ENCODE results near the gene AGRN. TPM values are rescaled to one million over a fixed set of nuclear protein-coding genes. Genes with fewer than 3 reads are reported as not detected.

AGRN gene
- polyA plus RNA-seq, 3 donors: 0.06 to 4.7 (median 0.43) TPM

DNA sequence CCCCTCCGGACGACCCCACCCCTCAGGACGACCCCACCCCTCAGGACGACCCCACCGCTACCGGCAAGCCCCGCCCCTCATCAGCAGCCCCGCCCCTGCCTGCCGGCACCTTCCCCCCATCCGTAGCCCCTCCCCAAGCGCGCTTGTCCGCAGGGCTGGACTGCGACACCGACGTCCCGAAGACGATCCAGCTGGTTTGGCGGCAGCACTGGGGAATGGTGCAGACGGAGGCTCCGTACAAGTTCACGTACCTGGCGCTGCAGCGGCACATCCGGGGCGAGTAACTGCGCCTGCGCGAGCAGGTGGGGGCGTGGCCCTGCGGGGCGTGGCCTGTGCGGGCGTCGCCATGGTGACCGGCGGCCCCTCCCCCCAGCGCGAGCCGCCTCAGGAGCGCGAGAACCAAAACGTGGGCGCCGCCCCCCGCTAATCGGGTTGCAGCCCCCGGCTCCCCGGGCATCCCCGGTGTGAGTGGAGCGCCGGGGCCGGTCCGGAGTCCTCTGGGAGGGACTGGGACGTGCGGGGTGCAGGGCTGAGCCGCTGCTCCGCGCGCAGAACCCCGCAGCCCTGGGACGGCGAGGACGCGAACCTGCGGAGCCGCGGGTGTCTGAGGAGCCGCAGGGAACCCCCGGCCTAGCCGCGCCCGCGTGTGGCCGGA, 49.3 kb downstream of the AGRN start:
- H3K9ac ChIP-seq (ENCODE audit: insufficient read depth, low read length, poor library complexity, severe bottlenecking): peak overlapping the region; percentile 61
- peak overlapping the region in 1 of 7 donors; percentile 79 for H3K27ac Mint-ChIP-seq
- peaks cover 0 to 24% of the 10 kb centered on the region in 2 donors for H3K27me3 ChIP-seq (ENCODE audit: control insufficient read depth in 2 of 2, insufficient read depth in 2 of 2, low read length in 2 of 2)
- H3K79me2 ChIP-seq (ENCODE audit: insufficient read depth, low read length): no peaks in the 10 kb centered on the region
- peak overlapping the region; percentile 32 to 85 (median 53) for H3K4me3 ChIP-seq (replicated peaks in 1 of 3; ENCODE audit: low read depth in 2 of 3, low read length in 3 of 3)
- H3K36me3 Mint-ChIP-seq: no peaks in the 10 kb centered on the region
- TF ChIP-seq, protein P1, sequence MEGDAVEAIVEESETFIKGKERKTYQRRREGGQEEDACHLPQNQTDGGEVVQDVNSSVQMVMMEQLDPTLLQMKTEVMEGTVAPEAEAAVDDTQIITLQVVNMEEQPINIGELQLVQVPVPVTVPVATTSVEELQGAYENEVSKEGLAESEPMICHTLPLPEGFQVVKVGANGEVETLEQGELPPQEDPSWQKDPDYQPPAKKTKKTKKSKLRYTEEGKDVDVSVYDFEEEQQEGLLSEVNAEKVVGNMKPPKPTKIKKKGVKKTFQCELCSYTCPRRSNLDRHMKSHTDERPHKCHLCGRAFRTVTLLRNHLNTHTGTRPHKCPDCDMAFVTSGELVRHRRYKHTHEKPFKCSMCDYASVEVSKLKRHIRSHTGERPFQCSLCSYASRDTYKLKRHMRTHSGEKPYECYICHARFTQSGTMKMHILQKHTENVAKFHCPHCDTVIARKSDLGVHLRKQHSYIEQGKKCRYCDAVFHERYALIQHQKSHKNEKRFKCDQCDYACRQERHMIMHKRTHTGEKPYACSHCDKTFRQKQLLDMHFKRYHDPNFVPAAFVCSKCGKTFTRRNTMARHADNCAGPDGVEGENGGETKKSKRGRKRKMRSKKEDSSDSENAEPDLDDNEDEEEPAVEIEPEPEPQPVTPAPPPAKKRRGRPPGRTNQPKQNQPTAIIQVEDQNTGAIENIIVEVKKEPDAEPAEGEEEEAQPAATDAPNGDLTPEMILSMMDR (IDR thresholded peaks at IDR 0.05): no peak
- H3K4me2 ChIP-seq (replicated peaks; ENCODE audit: extremely low read depth, low read length, poor library complexity, severe bottlenecking): peak overlapping the region; percentile 78
- H3K27ac ChIP-seq (ENCODE audit: low read depth in 1 of 2, low read length in 2 of 2): peak overlapping the region in 1 of 2 donors; percentile 76
- H3K4me1 Mint-ChIP-seq: peaks cover 7% of the 10 kb centered on the region
- H4K20me1 ChIP-seq (ENCODE audit: insufficient read depth, low read length): no peaks in the 10 kb centered on the region
- no peaks in the 10 kb centered on the region for H3K36me3 ChIP-seq (replicated peaks in 1 of 2; ENCODE audit: control insufficient read depth in 1 of 2, insufficient read depth in 2 of 2, low read length in 2 of 2)
- peak overlapping the region; percentile 70 to 79 for H3K4me3 Mint-ChIP-seq
- intact Hi-C loops (cut with micrococcal nuclease): loop anchor here in 1 of 2 donors (5.0 to 10.0 kb wide), 2 partner anchors 37 to 84 kb away; partner anchors contain the start of gene PERM1
- peaks cover 8 to 19% of the 10 kb centered on the region in 2 donors for H3K4me1 ChIP-seq (ENCODE audit: control insufficient read depth in 1 of 2, insufficient read depth in 2 of 2, low read length in 2 of 2)
- peak; percentile 61 to 74 (median 63) for DNase-seq
- H3K9me3 Mint-ChIP-seq: peaks cover 0 to 4% (median 0%) of the 10 kb centered on the region in 7 donors
- 2% methylated on average over 67 of the region's 75 CpGs for WGBS (ENCODE audit: insufficient coverage)
- peaks cover 21 to 56% (median 32%) of the 10 kb centered on the region in 3 donors for H3K27me3 Mint-ChIP-seq (ENCODE audit: low read depth in 3 of 3)
- H2AFZ ChIP-seq (ENCODE audit: insufficient read depth, low read depth, low read length, poor library complexity, severe bottlenecking): peak overlapping the region; percentile 86
- no peaks in the 10 kb centered on the region for H3K9me3 ChIP-seq (replicated peaks in 1 of 2; ENCODE audit: control insufficient read depth in 1 of 2, insufficient read depth in 1 of 2, low read length in 2 of 2)

DNA sequence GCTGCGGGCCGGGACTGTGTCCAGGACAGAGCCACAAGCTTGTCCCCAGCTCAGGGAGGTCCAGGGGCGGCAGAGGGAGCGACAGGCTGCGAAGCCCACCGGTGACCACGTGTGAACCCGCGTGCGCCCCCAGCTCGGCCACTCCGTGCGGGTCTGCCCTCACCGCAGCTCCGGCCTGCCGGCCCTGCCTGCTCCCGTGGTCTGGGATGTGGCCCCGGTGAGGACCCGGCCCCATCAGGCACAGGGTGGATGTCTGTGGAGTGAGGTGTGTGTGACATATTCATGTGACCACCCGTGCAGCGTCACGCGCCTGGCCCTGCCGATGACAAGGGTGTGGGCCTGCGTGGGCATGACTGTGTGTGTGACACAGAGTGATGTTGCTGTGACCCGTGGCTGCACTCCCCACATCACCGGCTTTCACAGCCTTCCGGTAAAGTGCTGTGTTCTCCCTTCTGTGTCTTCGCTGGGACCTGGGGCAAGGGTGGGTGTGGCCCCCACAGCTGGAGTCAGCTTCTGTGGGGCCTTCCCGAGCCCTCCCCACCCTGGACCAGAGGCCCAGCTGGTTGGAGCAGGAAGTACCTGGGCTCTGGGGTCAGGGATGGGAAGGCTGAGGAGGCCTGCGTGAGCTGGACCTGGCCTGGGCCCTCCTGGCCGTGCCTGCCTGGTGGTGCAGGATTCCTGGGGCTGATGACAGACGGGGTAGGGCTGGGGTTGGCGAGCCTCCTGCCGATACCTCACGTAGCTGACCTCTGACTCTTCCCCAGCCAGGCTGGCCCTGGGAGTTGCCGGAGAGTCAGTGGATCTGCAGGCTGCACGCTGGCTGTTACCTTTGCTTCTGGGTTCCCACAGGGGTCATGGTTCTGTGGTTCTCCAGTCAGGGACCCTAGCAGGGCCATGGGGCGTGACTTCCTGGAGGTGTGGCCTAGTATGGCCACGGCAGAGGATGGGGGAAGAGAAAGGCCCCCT, 50.1 kb downstream of the AGRN start:
- H2AFZ ChIP-seq (ENCODE audit: insufficient read depth, low read depth, low read length, poor library complexity, severe bottlenecking): peak overlapping the region; percentile 86
- H3K4me3 ChIP-seq (replicated peaks in 1 of 3; ENCODE audit: low read depth in 2 of 3, low read length in 3 of 3): peak overlapping the region in 1 of 3 experiments; percentile 85
- Mint-ChIP-seq H3K27me3 (ENCODE audit: low read depth in 3 of 3) (peaks cover 21 to 52% (median 29%) of the 10 kb centered on the region in 3 donors), H3K4me3 (peak overlapping the region in 1 of 2 donors; percentile 66), H3K4me1 (peaks cover 7% of the 10 kb centered on the region), H3K36me3 (no peaks in the 10 kb centered on the region), H3K9me3 (peaks cover 0 to 4% (median 0%) of the 10 kb centered on the region in 7 donors), H3K27ac (peak overlapping the region in 3 of 7 donors; percentile 51 to 81 (median 60))
- H3K4me1 ChIP-seq (ENCODE audit: control insufficient read depth in 1 of 2, insufficient read depth in 2 of 2, low read length in 2 of 2): peaks cover 5 to 15% of the 10 kb centered on the region in 2 donors
- H3K79me2 ChIP-seq (ENCODE audit: insufficient read depth, low read length): no peaks in the 10 kb centered on the region
- H3K9ac ChIP-seq (ENCODE audit: insufficient read depth, low read length, poor library complexity, severe bottlenecking): no peak overlapping the region
- WGBS (ENCODE audit: insufficient coverage): 72% methylated on average over 36 of the region's 40 CpGs
- peaks cover 0 to 19% of the 10 kb centered on the region in 2 donors for H3K27me3 ChIP-seq (ENCODE audit: control insufficient read depth in 2 of 2, insufficient read depth in 2 of 2, low read length in 2 of 2)
- intact Hi-C loops (cut with micrococcal nuclease): loop anchor here in 1 of 2 donors (5.0 to 10.0 kb wide), 2 partner anchors 38 to 85 kb away; partner anchors contain the start of gene PERM1
- TF ChIP-seq, protein P1 (IDR thresholded peaks at IDR 0.05): no peak
- peak overlapping the region; percentile 78 for H3K4me2 ChIP-seq (replicated peaks; ENCODE audit: extremely low read depth, low read length, poor library complexity, severe bottlenecking)
- H3K36me3 ChIP-seq (replicated peaks in 1 of 2; ENCODE audit: control insufficient read depth in 1 of 2, insufficient read depth in 2 of 2, low read length in 2 of 2): no peaks in the 10 kb centered on the region
- H3K27ac ChIP-seq (ENCODE audit: low read depth in 1 of 2, low read length in 2 of 2): no peak overlapping the region
- no peaks in the 10 kb centered on the region for H4K20me1 ChIP-seq (ENCODE audit: insufficient read depth, low read length)
- peak; percentile 17 to 70 (median 45) for DNase-seq
- H3K9me3 ChIP-seq (replicated peaks in 1 of 2; ENCODE audit: control insufficient read depth in 1 of 2, insufficient read depth in 1 of 2, low read length in 2 of 2): no peaks in the 10 kb centered on the region

All from CD14-positive monocyte (primary cell).